Fibroblast of skin of abdomen (primary cell): ENCODE data around the gene CPED1.
"Not testable (repeated sequence)": the region's sequence is repeated elsewhere in the genome, so short reads cannot be mapped to it uniquely, and the experiment has no call there.

Source experiments
- DNase-seq: peaks from one replicate; pipeline ENCODE4 v3.0.0-alpha.2; 2013

CPED1 gene

DNA sequence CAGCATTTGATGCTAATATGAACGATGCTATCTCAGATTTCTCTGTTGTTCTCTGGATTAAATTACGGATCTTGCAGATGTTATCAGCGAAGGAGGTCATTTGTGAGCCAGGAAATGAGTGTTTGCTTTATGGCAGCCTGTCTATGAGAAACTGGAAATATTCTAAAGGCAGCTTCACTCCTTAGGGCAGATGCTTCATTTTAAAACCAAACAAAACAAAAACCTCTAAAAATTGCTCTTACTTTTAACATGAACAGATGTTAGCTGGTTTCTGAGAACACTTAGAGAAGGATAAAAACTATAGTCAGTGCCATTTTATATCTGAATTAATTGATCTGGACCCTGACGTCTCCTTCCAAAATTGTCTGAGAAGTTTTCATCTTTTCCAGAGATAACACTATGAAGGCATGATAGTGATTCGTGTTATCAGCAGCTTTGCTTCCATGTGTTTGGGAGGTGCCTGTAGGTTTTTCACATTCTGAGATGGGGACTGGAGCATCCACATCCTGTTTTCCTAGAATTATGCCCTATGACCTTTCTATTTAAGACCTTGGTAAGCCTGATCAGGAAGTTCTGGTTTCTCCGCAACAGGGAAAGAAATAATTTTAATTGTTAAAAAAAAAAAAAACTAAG lies 53.1 kb downstream of the CPED1 start:
- DNase-seq = no peak

DNA sequence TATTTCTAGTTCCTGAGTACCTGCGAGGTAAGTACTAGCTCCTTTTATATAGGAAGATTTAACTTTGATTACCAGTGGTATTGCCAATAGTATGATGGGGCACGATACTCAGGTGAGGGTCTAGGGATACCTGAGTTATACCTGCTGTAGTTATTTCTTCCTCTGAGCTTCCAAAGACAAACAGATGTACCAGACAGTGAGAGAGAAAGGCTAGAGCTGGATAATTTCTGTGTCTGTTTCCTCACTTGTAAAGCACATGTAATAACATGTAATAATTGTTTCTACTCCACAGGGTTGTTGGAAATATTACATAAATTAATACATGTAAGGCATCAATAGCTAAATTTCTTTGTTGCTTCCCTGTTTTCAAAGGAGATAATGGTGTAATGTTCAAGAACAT lies 53.7 kb downstream of the CPED1 start:
- DNase-seq = no peak

DNA sequence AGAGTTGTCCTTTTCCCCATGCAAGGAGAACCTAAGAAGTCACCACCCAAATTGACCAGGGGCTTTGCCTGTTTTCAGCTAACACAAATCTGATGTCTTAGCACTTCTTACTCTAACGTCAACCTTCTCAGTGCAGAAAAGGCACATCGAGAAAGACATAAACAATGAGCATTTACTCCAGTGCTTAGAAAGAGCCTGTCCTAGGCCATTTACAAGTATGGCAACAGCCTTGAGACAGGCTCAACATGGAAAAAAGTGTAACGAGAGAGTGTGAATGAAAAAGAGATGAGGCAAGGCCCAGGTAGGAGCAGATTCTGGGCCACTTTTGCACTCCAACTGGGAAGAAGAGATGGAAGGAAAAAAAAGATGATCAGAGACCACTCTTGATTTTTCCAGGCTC lies 54.4 kb downstream of the CPED1 start:
- DNase-seq = no peak

DNA sequence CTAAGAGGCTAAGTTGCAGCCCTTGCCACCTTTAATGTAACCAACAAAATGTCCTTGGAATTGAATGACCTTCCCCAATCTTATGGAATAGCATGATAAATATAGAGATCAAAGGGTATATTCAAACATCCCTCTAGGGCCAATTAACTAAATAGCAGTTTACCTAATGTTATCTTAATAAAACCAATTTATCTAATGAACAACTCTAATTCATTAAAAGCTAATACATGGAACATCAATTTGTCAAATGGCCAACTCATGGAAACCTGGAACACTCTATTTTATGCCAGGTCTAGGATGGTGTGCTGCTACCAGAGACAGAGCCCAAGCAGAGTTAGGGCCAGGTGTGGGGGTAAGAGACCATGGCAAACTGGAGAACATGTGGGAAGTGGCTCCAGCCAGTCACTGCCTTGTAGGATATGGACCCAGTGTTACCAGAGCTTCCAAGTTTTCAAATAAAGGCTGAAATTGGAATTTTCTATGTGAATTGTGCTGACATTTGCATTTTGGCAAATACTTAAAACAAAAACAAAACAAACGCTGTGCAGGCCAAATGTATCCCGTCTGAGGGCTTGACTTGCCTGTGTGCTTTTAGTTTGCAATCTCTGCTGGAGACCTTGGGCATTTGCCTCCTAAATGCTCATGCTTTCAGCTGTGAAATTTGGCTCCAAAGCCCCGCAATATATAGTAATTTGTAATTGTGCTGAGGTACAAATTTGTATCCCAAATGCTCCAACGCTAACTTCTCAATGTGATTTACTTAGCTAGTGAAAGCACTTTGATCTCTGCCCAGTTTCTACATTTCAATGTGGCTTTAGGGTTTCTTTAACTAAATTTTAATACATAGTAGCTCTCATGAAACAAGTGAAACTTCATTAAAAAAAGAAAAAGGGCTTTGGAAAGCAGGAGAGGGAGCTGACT lies 55.1 kb downstream of the CPED1 start:
- DNase-seq = no peak

DNA sequence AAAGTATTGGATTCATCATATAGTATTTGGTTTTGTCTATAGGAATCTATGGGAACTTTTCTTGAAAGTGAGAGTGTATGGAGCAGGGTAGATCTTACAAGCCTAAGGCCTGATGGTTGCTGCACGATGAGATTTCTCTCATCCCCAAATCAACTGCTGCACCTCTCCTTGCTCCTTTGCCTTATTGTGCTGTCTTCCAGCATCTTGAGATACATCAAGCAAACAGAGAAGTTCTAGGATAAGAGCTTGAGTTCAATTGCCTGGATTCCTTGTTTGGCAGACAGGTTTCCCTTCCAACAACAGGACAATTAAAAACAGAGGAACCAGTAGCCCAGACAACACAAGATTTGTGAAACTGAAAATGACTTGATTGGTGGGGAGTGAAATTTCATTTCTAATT lies 56.6 kb downstream of the CPED1 start:
- DNase-seq = no peak

DNA sequence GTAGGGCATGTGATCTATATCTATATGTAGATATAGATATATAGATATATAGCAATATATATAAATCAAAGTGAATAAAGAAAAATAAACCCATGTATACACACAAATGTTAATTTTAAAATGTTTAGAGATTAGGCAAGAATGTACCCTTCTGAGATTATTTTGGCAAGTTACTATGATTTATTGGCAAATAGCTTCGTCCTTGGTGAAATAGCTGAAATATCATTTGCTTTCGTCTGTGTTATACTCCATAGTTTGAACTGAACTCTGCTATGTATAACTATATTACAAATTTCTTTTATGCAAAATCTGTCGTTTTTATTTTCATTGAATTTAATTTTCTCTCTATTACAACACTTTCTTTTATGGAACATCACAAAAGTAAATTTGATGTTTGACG lies 57.5 kb downstream of the CPED1 start:
- DNase-seq = no peak

DNA sequence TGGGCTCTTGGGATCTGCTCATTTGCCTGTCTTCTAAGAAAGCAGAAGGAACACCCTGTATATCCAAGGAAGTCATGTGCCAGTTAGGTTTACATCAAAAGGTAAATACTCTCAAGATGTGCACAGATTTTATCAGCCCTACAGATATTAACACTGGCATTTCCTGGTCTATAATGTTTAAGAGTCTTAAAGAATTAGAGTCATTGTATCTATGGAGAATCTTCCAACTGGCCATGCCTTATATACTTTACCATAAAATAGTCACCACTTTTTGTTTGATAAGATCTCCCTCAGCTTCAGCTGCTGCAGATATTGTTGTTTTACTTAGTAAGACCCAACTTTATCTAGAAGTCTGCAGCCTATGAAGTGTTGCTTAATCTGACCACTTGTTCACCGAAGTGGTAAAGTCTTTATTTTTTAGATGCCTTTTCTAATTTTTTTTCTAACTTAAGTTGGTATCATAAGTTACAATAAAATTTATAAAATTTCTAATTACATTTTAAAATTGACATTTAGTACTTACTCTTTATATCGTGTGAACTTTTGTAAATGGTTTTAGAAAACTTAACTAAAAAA lies 58.5 kb downstream of the CPED1 start:
- DNase-seq = no peak

DNA sequence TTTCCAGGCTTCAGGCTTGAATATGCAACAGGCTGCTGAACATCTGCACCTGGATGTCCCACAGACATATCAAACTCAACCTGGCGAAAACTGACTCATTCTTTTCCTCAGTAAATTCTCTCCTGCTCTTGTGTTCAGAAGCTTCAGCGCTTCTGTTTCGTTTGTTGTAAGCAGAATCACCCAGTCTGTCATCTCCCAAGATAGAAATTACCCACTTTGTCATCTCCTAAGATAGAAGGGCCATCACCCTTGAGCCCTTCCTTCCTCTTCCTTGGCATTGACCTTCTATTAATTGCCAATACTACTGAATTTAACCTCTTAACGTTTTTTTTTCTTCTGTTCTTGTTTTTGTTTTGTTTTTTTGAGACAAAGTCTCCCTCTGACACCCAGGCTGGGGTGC lies 59.7 kb downstream of the CPED1 start:
- DNase-seq = no peak

DNA sequence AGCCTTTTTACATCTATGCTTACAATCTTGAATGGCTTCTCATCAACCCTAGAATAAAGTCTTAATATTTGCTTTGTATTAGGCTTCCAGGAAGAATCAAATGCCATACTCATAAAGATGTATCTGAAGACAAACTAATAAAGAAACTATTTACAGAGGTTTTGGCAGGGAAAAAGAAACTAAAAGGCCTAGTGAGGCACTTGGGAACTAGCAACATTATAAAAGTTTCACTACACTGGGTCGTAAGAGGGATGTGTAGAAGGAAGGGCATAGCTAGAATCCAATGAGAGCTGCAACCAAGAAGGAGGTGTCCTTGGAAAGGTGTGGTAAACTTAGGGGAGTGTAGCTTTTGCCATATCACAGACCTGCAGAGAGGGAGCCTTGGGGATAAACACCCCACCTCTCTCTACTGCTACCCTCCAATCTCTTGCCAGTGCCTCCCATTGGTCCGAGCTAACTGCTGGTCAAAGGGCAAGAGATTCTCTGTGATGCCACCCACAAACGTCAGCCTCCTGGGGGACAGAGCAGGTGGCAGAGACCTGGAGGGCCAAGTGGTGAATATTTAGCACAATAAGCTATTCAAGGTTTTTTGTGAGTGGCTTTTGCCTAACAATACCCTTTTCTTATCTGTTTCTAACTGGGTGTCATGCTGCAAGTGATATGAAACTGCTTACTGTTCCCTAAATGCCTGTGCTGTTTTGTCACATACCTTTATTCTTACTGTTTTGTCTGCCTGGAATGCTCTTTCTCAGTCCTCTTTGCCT lies 60.7 kb downstream of the CPED1 start:
- DNase-seq = no peak

DNA sequence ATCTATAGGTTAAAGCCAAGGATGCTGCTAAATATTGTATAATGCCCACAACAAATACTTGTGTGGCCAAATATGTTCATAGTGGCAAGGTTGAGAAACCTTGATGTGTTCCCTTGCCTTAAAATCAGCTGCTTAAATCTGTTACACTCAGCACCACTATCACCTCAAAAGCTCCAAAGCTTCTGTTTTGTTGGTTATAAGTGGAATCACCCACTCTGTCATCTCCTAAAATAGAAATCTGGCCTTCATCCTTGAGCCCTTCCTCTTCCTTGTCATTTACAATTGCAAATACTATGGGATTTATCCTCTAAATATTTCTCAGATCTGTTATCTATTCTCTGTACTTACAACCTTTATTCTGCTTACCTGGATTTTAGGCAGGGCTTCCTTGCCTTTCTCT lies 61.4 kb downstream of the CPED1 start:
- no peak for DNase-seq

DNA sequence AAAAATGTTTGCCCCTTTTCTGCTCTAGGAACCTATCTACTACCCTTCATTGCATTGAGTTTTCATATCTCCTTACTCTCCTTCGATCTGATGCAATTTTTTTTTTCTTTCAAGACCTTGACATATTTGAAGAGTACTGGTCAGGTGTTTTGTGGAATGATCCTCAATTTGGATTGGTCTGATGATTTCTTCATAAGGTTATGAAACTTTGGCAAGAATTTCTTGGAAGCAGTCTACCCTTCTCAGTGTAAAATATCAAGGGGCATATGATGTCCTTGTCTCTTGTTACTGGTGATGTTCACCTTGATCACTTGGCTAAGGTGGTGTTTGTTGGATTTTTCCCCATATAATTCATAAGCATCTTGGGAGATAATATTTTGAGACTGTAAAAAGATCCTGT lies 64.7 kb downstream of the CPED1 start:
- no peak for DNase-seq

DNA sequence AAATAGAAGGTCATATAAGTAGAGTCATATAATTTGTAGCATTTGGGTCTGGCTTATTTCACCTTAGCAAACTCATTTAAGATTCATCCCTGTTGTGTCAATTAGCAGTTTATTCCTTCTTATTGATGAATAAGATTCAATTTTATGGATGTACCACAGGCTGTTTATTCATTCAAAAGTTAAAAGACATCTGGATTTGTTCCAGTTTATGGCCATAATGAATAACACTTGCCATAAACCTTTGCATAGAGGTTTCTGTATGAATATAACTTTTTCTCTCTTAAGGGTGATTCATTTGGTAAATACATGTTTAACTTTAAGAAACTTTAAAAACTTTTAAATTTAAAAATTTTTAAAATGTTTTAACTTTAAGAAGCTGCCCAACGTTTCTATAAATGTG lies 66.4 kb downstream of the CPED1 start:
- no peak for DNase-seq

DNA sequence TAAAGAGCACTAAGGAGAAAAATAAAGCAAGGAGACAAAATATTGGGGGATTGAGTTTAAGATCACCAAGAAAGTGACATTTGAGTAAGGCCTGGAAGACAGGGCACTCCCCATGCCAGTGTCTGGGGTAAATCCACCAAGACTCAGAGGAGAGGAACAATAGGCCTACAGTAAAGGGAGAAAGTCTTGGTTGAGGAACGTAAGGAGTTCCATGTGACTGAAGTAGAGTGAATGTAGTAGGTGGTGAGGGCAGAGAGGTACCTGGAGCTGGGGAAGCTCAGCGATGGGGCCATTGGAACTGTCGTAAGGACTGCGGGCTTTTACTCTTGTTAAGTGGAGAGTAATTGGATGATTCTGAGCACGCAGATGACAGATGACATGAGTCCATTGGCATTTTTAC lies 69.4 kb downstream of the CPED1 start:
- no peak for DNase-seq

DNA sequence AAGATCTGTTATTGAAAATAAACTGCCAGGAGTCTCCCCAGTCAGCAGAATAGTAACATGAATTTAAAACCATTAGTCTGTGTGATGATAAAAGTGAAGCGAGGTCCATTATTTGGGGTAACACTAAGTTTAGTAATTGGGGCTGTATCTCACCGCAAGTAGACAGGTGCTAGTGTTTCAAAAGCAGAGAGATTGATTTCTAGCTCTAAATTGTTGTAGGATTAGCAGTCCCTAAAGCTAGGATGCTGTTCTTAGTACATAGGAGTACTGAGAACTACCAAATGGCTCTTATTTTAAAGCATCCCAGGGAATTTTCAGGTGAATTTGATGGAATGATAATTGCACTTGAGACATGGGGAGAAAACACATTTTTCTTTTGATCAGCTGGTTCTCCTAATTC lies 70.5 kb downstream of the CPED1 start:
- no peak for DNase-seq

DNA sequence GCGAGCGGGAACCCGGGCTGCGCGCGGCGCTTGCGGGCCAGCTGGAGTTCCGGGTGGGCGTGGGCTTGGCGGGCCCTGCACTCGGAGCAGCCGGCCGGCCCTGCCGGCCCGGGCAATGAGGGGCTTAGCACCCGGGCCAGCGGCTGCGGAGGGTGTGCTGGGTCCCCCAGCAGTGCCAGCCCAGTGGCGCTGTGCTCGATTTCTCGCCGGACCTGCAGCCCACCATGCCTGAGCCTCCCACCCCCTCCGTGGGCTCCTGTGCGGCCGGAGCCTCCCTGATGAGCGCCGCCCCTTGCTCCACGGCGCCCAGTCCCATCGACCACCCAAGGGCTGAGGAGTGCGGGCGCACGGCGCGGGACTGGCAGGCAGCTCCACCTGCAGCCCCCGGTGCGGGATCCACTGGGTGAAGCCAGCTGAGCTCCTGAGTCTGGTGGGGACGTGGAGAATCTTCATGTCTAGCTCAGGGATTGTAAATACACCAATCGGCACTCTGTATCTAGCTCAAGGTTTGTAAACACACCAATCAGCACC lies 71.5 kb downstream of the CPED1 start:
- DNase-seq = not testable (repeated sequence)

DNA sequence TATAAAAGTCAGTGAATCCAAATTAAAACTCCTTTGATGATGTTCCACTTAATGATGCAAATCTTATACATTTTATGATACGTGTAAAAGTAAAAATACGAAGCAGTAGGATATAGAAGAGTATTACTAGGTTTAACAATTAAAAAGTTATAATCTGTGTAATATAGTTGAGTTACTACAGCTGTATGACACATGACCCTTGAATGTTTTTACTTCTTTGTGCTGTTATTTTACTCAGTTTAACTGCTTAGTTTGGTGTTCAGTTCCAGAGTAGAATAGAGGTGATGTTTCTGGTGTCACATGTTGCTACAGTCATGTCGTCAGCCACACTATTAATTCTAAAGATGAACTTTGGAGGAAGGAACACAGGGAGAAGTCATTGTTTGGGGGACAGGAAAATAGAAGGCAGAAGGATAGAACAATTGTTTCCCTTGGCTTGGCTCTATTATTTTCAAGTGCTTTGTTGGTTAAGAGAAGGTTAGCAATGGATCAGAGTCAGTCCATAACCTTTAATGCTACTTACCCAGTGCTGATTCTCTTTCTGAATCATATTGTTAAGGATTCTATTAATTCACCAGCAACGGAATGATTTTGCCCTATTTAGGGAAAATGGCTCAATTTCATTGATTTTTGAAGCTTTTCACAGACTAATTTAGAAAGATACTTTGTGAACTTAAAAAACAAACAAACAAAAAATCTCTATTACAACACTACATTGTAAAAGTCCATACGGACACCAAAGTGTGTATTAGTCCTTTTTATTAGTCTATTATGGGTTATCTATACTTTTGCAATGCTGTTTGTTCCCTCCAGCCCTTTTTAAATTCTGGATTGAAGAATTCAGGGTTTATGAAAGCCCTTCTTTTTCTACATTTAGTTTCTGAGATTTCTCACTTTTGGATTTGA lies 73.4 kb downstream of the CPED1 start:
- DNase-seq = no peak

DNA sequence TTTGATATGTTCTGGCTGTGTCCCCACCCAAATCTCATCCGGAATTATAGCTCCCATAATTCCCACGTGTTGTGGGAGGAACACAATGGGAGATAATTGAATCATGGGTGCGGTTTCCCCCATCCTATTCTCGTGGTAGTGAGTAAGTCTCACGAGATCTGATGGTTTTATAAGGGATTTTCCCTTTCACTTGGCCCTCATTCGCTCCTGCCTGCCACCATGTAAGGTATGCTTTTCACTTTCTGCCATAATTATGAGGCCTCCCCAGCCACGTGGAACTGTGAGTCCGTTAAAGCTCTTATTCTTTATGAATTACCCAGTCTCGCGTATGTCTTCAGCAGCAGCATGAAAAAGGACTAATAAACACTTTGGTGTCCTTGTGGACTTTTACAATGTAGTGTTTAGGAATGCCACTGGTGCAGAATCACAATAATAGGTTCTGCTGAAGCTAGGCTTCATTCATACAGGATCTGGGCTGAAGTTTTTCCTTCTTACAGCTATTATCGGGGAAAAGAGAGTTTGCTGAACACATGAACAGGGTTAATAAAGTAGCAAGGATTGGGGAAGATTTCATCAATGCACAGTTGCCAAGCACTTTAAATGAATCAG lies 74.3 kb downstream of the CPED1 start:
- no peak for DNase-seq

DNA sequence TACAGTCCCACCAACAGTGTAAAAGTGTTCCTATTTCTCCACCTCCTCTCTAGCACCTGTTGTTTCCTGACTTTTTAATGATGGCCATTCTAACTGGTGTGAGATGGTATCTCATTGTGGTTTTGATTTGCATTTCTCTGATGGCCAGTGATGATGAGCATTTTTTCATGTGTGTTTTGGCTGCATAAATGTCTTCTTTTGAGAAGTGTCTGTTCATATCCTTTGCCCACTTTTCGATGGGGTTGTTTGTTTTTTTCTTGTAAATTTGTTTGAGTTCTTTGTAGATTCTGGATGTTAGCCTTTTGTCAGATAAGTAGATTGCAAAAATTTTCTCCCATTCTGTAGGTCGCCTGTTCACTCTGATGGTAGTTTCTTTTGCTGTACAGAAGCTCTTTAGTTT lies 79.2 kb downstream of the CPED1 start:
- DNase-seq = not testable (repeated sequence)

DNA sequence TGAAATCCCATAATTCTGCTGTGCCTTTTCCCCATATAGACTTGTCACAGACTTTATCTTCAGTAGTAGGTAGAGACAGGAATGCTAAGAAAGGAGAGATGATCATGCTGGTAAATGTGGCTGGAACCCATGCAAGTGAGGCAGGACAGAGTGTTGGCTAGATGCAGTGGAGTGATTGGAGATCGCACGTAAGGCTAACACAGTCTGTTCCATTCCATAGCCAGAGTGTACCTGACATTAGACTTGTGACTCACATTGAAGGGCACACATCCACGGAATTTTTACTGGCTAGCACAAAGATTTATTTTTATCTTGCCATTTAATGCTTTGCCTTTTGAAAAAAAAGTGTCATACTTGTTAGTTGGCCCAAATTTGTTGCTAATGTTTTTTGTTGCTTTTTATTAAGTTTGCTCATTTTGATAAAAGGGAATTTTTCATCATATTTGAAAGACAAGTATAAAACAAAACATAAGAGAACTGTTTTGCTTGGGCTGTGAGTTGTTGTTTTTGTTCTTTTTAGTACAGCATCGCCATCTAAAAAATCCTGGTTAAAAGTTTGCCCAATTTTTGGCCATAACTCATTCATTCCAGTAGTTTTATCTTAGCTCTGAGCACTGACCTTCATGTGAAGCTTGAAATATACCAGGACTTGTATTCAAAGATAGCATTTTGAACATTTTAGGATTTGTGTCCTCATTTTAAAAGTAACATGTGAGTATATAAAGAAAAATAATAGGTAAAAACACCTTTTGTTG lies 81.0 kb downstream of the CPED1 start:
- DNase-seq = no peak

DNA sequence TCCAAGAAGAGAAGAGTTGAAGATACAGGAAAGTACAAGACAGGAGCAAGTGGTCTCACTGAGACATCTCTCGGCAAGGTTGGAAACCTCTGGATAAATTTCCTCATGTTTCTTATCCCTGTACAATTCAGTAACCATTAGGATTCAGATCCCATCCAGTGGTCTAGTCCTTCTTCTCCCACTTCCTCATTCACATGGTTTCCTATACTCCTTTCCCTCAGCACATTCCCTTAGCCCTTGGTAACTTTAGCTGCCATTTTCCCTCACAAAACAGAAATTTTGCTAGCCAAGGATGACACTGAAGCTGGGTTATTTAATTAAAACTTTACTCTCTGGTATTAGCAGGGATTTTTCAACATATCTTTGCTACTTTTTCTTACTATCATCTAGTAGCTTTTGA lies 82.6 kb downstream of the CPED1 start:
- no peak for DNase-seq

DNA sequence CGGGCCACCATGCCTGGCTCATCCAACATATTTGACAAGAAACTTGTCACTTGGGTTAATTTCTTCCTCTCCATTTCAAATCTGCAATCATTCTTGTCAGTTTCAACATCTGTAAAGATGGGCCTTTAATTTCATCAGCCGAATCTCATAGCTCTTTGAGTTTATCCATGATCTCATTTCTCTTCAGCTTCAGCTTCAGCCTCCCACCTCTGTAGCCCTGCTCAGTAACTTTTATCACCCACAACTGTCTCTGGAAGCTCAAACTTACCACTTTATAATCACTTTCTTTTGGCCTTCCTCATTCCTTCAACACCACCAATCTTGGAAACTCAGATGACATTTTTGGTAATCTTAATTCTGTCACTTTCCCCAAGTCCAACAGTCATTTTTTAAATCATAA lies 83.2 kb downstream of the CPED1 start:
- no peak for DNase-seq
